ENCODE results near the gene RDH14.

The RDH14 gene

DNA sequence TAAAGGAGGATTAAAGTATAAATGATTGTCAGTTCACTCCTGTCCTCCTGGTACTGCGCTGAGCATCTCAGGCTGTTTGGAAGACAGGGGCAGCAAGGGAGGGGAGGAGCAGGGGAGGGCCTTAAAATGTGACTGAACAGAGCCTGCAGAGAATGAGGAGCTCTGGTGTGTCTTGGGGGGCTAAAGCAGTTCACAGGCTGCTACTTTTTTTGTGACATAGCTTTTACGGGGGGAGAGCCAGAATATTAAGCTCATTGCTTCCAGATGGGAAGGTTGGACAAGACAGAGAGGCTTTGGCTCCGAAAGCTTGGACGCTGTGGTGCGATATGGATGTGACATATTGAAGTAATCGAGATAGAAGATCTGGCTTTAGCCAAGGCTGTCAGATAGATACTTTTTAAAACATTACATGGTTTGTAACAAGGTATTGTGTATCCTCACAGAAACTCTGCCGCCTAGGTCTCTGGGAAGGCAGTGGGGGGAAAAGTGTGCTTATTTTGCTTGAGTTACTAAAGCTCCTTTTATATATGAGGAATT, 40.5 kb downstream of the RDH14 start:
- ChIA-PET CTCF (interaction anchor here (0.6 to 2.7 kb wide), 33 partner anchors 8 to 1048 kb away, joined by 3 to 19 read pairs (median 5); partner anchors contain the start of gene OSR1), POLR2A (interaction anchor here (0.9 kb wide), 1 partner anchor 41 kb away, joined by 3 read pairs; the partner anchor contains the start of gene RDH14)
- TF ChIP-seq ZNF837 (tag by site-specific recombination; IDR thresholded peaks at IDR 0.05) (no peak), ZNF549 (tag by site-specific recombination; IDR thresholded peaks at IDR 0.05) (no peak), ZNF624 (tag by site-specific recombination; IDR thresholded peaks at IDR 0.05) (no peak), ZNF76 (tag by site-specific recombination; IDR thresholded peaks at IDR 0.05; ENCODE audit: borderline replicate concordance, low read depth) (no peak), ZNF747 (tag by site-specific recombination; IDR thresholded peaks at IDR 0.05) (no peak), ZNF138 (tag by site-specific recombination; IDR thresholded peaks at IDR 0.05; ENCODE audit: borderline replicate concordance) (no peak), FEZF1 (tag by site-specific recombination; IDR thresholded peaks at IDR 0.05) (no peak), MEIS1 (CRISPR knock-in tag; IDR thresholded peaks at IDR 0.05; ENCODE audit: borderline replicate concordance) (no peak), ZNF19 (tag by site-specific recombination; IDR thresholded peaks at IDR 0.05; ENCODE audit: low read depth) (no peak), ZNF350 (tag by site-specific recombination; IDR thresholded peaks at IDR 0.05) (no peak), SALL2 (tag by site-specific recombination; IDR thresholded peaks at IDR 0.05; ENCODE audit: borderline replicate concordance) (no peak)
- TF ChIP-seq, protein P1, sequence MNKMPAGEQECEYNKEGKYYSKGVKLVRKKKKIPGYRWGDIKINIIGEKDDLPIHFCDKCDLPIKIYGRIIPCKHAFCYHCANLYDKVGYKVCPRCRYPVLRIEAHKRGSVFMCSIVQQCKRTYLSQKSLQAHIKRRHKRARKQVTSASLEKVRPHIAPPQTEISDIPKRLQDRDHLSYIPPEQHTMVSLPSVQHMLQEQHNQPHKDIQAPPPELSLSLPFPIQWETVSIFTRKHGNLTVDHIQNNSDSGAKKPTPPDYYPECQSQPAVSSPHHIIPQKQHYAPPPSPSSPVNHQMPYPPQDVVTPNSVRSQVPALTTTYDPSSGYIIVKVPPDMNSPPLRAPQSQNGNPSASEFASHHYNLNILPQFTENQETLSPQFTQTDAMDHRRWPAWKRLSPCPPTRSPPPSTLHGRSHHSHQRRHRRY (tag by site-specific recombination; IDR thresholded peaks at IDR 0.05), result no peak
- TF ChIP-seq, protein P2, sequence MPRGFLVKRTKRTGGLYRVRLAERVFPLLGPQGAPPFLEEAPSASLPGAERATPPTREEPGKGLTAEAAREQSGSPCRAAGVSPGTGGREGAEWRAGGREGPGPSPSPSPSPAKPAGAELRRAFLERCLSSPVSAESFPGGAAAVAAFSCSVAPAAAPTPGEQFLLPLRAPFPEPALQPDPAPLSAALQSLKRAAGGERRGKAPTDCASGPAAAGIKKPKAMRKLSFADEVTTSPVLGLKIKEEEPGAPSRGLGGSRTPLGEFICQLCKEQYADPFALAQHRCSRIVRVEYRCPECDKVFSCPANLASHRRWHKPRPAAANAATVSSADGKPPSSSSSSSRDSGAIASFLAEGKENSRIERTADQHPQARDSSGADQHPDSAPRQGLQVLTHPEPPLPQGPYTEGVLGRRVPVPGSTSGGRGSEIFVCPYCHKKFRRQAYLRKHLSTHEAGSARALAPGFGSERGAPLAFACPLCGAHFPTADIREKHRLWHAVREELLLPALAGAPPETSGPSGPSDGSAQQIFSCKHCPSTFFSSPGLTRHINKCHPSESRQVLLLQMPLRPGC (tag by site-specific recombination; IDR thresholded peaks at IDR 0.05), result no peak
- no peak overlapping the region for H3K4me3 ChIP-seq (ENCODE audit: low read depth, low read length)
- no peaks in the 10 kb centered on the region for H3K36me3 ChIP-seq (ENCODE audit: control insufficient read depth in 2 of 2, insufficient read depth in 1 of 2, low read length in 2 of 2)
- no peaks in the 10 kb centered on the region for H3K9me3 ChIP-seq (ENCODE audit: control insufficient read depth, insufficient read depth, low read depth, low read length)
- H3K4me1 ChIP-seq (ENCODE audit: control insufficient read depth, insufficient read depth, low read length), result peaks cover 2% of the 10 kb centered on the region; the same call in 1 of the 2 replicates
- H3K27ac ChIP-seq (ENCODE audit: extremely low read depth, low read depth, low read length), result no peak overlapping the region

DNA sequence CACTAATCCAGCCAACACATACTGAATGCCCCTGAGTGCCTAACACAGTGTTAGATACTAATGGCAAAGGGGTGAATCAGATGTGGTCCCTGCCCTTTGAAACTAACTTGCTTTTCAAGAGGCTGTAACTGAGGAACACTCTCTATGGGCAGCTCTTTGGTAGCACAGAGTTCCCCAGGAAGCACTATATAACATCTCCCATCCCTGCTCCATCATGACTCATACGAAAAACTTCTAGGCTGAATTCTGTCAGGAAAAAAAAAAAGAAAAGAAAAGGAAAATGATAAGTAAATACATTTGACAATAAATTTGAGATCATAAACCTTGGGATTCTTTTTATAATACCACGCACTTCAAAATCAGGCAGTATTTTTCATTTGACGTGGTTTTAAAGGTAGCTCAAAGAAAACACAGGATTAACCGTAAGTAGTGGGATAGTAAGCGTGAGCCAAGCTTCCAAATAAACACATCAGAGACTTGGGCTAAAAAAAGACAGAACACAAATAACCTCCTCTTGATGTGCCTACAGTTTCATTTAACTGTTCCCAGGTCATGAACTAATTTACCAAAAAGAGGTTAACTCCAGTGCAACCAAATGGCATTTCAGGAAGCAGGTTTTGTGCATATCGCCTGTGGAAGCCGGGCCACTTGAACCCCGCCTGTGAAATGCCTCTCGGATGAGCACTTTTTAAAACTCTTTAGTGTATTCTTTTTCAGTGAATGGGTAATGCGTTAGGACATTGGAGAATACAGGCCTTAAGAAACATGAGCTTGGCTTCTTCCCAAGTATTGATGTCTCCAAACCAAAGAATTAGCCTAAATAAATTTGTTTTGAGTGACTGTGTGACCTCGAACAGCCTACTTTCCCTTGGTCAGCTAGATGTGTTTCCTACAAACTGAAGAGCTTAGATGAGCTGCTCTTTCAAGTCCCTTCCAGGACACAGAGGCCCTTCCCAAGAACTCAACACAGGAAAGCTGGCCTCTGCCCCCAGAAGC, 42.0 kb downstream of the RDH14 start:
- H3K9me3 ChIP-seq (ENCODE audit: control insufficient read depth, insufficient read depth, low read depth, low read length), result no peaks in the 10 kb centered on the region
- POLR2A ChIA-PET, result no interaction called here
- no peak overlapping the region for H3K27ac ChIP-seq (ENCODE audit: extremely low read depth, low read depth, low read length)
- H3K36me3 ChIP-seq (ENCODE audit: control insufficient read depth in 2 of 2, insufficient read depth in 1 of 2, low read length in 2 of 2), result no peaks in the 10 kb centered on the region
- peaks cover 2% of the 10 kb centered on the region; the same call in 1 of the 2 replicates for H3K4me1 ChIP-seq (ENCODE audit: control insufficient read depth, insufficient read depth, low read length)
- CTCF ChIA-PET, result interaction anchor here (0.5 to 1.2 kb wide), 10 partner anchors 12 to 1422 kb away, joined by 3 to 4 read pairs (median 3); no protein-coding TSS in a partner anchor
- H3K4me3 ChIP-seq (ENCODE audit: low read depth, low read length), result no peak overlapping the region
- TF ChIP-seq ZBTB21 (tag by site-specific recombination; IDR thresholded peaks at IDR 0.05), result no peak
- no peak for TF ChIP-seq REPIN1 (tag by site-specific recombination; IDR thresholded peaks at IDR 0.05; ENCODE audit: low read depth)
- TF ChIP-seq, protein P3, sequence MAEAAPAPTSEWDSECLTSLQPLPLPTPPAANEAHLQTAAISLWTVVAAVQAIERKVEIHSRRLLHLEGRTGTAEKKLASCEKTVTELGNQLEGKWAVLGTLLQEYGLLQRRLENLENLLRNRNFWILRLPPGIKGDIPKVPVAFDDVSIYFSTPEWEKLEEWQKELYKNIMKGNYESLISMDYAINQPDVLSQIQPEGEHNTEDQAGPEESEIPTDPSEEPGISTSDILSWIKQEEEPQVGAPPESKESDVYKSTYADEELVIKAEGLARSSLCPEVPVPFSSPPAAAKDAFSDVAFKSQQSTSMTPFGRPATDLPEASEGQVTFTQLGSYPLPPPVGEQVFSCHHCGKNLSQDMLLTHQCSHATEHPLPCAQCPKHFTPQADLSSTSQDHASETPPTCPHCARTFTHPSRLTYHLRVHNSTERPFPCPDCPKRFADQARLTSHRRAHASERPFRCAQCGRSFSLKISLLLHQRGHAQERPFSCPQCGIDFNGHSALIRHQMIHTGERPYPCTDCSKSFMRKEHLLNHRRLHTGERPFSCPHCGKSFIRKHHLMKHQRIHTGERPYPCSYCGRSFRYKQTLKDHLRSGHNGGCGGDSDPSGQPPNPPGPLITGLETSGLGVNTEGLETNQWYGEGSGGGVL (tag by site-specific recombination; IDR thresholded peaks at IDR 0.05), result no peak
- no peak for TF ChIP-seq ZXDB (tag by site-specific recombination; IDR thresholded peaks at IDR 0.05)
- TF ChIP-seq, protein P4, sequence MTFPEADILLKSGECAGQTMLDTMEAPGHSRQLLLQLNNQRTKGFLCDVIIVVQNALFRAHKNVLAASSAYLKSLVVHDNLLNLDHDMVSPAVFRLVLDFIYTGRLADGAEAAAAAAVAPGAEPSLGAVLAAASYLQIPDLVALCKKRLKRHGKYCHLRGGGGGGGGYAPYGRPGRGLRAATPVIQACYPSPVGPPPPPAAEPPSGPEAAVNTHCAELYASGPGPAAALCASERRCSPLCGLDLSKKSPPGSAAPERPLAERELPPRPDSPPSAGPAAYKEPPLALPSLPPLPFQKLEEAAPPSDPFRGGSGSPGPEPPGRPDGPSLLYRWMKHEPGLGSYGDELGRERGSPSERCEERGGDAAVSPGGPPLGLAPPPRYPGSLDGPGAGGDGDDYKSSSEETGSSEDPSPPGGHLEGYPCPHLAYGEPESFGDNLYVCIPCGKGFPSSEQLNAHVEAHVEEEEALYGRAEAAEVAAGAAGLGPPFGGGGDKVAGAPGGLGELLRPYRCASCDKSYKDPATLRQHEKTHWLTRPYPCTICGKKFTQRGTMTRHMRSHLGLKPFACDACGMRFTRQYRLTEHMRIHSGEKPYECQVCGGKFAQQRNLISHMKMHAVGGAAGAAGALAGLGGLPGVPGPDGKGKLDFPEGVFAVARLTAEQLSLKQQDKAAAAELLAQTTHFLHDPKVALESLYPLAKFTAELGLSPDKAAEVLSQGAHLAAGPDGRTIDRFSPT (tag by site-specific recombination; IDR thresholded peaks at IDR 0.05), result no peak
- TF ChIP-seq ZNF548 (tag by site-specific recombination; IDR thresholded peaks at IDR 0.05), result no peak
- TF ChIP-seq ZNF658 (tag by site-specific recombination; IDR thresholded peaks at IDR 0.05), result no peak
- TF ChIP-seq WT1 (tag by site-specific recombination; IDR thresholded peaks at IDR 0.05), result no peak
- TF ChIP-seq, protein P5, sequence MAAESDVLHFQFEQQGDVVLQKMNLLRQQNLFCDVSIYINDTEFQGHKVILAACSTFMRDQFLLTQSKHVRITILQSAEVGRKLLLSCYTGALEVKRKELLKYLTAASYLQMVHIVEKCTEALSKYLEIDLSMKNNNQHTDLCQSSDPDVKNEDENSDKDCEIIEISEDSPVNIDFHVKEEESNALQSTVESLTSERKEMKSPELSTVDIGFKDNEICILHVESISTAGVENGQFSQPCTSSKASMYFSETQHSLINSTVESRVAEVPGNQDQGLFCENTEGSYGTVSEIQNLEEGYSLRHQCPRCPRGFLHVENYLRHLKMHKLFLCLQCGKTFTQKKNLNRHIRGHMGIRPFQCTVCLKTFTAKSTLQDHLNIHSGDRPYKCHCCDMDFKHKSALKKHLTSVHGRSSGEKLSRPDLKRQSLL (tag by site-specific recombination; IDR thresholded peaks at IDR 0.05), result no peak
- TF ChIP-seq ZFHX2 (tag by site-specific recombination; conservative IDR thresholded peaks at IDR 0.05), result no peak
- TF ChIP-seq ZNF114 (tag by site-specific recombination; IDR thresholded peaks at IDR 0.05), result no peak

All from HEK293 (cell line).